NT2/D1 (cell line): ENCODE measurements around the gene RRH.

Source experiments
- SUZ12 ChIP-seq: IDR thresholded peaks from 2 replicates; pipeline ENCODE4 v1.6.1; 2011; ENCODE audit not compliant: insufficient read length, insufficient read depth; ENCODE audit errors: extremely low read depth
- YY1 ChIP-seq: IDR thresholded peaks from 2 replicates; pipeline ENCODE4 v1.6.1; 2011; ENCODE audit not compliant: insufficient read length, insufficient read depth
- ZNF274 ChIP-seq: IDR thresholded peaks from 2 replicates; pipeline ENCODE4 v1.6.1; 2011; ENCODE audit warnings: mild to moderate bottlenecking, low read depth, low read length

- TF ChIP-seq ZNF274 (no peak), SUZ12 (no peak), YY1 (no peak)
Measured at GRCh38 chr4:109847896-109848442, 20.2 kb downstream of the RRH start, which contains the start of gene LRIT3.
